Testis (tissue), 2 donors: ENCODE data around the gene CDC42SE2.

Source experiments
- POLR2A ChIP-seq: fragments of 450-650 bp; IDR thresholded peaks from one replicate; pipeline ENCODE4 v1.6.1; 2017; ENCODE audit warnings: antibody characterized with exemption, mild to moderate bottlenecking, moderate library complexity
- TF ChIP-seq, protein P1 (sequence below), 3 experiments: fragments of 450-650 bp in 2 of 3; fragments of 200-600 bp in 1 of 3; sonication (generic) in 1 of 3; IDR thresholded peaks; one replicate each; pipeline ENCODE4 v1.5.1; 2016 to 2019; ENCODE audit warnings: antibody characterized with exemption in 3 of 3, mild to moderate bottlenecking in 2 of 3, moderate library complexity in 1 of 3

DNA sequence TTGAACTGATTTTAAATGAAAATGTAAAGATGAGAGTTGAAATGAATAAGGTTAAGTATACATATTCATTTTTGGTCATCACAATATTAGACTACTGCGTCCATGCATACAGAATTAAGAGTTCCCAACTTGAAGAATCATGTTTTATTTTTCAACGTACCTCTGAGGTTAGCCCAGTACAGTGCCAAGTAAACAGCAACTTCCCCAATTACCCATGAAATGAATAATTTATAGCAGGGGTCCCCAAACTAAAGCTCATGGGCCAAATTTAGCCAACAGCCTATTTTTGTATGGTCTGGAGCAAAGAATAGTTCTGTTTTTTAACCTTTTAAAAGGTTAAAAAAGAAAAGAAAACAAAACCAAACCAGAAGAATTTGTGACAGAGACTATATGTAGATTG is 167.9 kb downstream of the CDC42SE2 start:
- TF ChIP-seq, protein P1, sequence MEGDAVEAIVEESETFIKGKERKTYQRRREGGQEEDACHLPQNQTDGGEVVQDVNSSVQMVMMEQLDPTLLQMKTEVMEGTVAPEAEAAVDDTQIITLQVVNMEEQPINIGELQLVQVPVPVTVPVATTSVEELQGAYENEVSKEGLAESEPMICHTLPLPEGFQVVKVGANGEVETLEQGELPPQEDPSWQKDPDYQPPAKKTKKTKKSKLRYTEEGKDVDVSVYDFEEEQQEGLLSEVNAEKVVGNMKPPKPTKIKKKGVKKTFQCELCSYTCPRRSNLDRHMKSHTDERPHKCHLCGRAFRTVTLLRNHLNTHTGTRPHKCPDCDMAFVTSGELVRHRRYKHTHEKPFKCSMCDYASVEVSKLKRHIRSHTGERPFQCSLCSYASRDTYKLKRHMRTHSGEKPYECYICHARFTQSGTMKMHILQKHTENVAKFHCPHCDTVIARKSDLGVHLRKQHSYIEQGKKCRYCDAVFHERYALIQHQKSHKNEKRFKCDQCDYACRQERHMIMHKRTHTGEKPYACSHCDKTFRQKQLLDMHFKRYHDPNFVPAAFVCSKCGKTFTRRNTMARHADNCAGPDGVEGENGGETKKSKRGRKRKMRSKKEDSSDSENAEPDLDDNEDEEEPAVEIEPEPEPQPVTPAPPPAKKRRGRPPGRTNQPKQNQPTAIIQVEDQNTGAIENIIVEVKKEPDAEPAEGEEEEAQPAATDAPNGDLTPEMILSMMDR (IDR thresholded peaks at IDR 0.05) = no peak
- no peak for TF ChIP-seq POLR2A
